ENCODE results near the gene GPC6.

GPC6 gene

GRCh38 chr13:93872786-93873347, 646.3 kb downstream of the GPC6 start:
- no peak for TF ChIP-seq CTCF (IDR thresholded peaks at IDR 0.05; ENCODE audit: low read depth, low read length)
- no peak for DNase-seq (ENCODE audit: extremely low read depth, low read depth)

DNA sequence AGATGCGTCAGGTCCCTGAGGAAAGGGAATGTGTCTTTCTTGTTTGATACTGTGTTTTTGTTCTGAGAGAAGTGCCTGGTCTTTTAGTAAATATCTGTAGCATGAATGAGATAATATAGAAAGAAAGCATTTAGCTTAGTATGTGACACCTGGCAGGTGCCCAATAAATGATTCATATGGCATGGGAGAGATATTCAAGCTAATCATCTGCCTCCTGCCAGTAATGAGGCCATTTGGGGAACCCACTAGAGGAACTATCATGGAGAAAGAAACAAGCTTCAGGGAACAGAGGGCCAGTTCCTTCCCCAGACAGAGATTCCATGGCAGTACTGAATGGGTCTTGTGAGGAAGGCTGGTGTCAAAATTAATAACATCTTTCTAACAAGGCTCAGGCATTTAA, 648.9 kb downstream of the GPC6 start:
- TF ChIP-seq CTCF (IDR thresholded peaks at IDR 0.05; ENCODE audit: low read depth, low read length) = no peak
- DNase-seq (ENCODE audit: extremely low read depth, low read depth) = no peak

- DNase-seq (ENCODE audit: extremely low read depth, low read depth) = no peak
- no peak for TF ChIP-seq CTCF (IDR thresholded peaks at IDR 0.05; ENCODE audit: low read depth, low read length)
These were observed 649.6 kb downstream of the GPC6 start for GRCh38 chr13:93876236-93876635.

GRCh38 chr13:93878675-93879074, 652.1 kb downstream of the GPC6 start:
- DNase-seq (ENCODE audit: extremely low read depth, low read depth) = no peak
- TF ChIP-seq CTCF (IDR thresholded peaks at IDR 0.05; ENCODE audit: low read depth, low read length) = no peak

DNA sequence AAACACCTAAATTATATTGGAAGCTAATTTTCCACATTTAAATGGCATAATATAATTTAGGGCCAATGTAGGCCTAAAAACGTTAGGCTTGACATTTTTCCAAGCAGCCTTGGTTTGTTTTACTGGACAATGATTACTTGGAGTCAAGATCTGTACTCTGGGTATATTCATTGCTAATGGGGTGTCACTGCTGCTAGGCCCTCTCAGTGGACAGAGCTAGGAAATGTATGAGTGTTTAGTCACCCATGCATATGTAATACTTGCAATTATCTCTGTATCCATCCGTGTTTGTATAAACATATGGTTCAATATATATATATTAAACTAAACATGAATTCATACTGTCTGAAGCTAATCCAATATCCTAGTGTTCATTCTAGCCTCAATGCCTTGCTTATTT, 654.8 kb downstream of the GPC6 start:
- TF ChIP-seq CTCF (IDR thresholded peaks at IDR 0.05; ENCODE audit: low read depth, low read length) = no peak
- DNase-seq (ENCODE audit: extremely low read depth, low read depth) = no peak

- DNase-seq (ENCODE audit: extremely low read depth, low read depth) = no peak
- no peak for TF ChIP-seq CTCF (IDR thresholded peaks at IDR 0.05; ENCODE audit: low read depth, low read length)
These were observed 655.6 kb downstream of the GPC6 start for GRCh38 chr13:93882086-93882651.

DNA sequence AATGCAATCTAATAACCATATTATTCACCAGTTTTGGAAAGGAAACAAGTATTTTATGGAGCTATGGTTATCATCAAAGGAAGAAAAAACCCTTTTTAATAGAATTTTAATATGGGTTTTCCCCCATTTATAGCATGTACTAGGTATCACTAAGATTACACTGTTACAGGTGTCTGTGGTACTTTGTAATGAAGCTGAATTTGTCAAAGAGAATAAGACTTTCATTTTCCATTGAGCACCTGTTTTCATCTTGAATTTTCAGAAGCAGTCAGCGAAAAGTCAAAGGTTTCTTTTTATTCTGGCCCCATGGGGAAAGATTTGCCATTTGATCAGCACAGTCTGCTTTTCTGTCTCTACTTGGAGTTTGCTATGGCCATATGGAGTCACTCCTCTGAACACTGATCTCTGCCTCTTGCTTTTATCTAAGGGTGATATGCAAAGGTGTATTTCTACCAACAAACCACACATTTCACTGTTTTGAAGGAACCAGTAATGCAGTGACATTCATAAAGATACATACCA, 662.9 kb downstream of the GPC6 start:
- no peak for DNase-seq (ENCODE audit: extremely low read depth, low read depth)
- TF ChIP-seq CTCF (IDR thresholded peaks at IDR 0.05; ENCODE audit: low read depth, low read length) = no peak

Data from AG09319 (cell line).